ENCODE data around the gene MOB2.

Gene MOB2, protein sequence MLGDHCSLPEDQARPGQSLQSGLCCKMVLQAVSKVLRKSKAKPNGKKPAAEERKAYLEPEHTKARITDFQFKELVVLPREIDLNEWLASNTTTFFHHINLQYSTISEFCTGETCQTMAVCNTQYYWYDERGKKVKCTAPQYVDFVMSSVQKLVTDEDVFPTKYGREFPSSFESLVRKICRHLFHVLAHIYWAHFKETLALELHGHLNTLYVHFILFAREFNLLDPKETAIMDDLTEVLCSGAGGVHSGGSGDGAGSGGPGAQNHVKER

DNA sequence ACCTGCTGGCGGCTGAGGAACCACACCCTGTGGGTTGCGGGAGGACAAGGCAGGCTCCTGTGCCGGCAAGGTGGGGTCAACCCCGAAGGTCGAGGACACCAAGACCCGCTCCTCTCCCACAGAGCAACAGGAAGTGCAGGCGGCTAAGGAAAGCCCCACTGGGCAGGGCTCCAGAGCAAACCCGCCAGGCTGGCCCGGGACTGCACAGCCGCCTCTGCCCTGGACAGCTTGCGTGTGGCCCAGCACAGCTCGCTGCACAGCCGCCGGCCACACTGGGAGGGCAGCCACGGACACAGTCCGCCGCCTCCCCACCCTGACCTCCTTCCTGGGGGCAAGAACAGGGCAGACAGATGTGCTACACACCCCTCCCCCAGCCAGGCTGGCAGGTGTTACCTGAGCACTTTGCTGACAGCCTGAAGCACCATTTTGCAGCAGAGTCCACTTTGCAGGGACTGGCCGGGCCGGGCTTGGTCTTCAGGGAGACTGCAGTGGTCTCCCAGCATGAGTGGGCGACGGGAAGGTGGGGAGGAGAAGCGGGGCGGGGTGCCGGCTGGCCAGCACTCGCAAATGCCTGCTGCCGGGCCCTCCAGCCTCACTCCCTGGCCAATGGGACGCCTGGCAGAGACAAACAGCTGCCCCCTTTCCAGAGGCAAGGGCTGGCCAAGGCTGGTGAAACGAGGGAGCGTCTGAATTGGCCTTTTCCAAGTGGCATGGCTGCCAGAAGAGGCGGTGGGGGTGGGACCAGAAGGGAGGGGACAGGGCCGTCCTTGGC, at the start of gene MOB2:
Gene MOB2, minus strand, starts transcription at position 726 of the 772 bp plus-strand sequence. Its CDS starts 223 bp downstream, at position 503.
- DNase-seq (ENCODE audit: low spot score) = no peak

DNA sequence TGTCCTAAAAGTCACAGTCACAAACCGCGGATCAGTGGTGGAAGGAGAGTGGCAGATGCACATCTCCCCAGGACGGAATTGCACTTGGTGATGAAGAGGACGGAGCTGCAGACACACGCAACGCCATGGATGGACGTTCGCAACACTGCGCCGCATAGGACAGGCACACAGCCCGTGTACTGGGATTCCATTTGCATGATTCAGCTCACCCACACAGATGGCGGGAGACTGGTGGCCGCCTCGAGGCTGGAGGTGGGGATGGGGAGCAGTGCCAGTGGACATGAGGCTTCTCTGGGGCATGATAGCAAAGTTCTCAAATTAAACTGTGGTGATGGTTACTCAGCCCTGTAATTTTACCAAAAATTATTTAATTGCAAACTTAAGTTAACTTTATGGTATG, 48.1 kb upstream of the MOB2 start:
- no peak for DNase-seq (ENCODE audit: low spot score)

DNA sequence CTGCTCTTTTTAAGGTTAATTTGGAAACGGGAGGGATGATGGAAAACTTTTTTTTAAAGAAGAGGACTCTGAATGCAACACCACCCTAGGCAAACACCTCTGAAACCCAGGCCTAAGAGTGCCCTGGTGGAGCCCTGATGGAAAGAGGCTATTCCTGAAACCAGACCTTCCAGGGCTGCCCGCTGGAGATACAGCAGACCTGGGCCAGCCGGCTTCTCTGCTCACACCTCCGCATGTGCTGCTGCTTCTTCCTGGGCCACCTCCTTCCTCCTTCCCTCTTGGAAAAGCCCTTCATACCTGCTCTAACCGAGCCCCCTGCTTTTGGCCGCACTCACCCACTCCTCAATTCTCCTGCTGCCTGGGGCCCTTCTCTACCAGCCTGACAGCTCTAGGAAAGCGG, 47.6 kb upstream of the MOB2 start:
- no peak for DNase-seq (ENCODE audit: low spot score)

DNA sequence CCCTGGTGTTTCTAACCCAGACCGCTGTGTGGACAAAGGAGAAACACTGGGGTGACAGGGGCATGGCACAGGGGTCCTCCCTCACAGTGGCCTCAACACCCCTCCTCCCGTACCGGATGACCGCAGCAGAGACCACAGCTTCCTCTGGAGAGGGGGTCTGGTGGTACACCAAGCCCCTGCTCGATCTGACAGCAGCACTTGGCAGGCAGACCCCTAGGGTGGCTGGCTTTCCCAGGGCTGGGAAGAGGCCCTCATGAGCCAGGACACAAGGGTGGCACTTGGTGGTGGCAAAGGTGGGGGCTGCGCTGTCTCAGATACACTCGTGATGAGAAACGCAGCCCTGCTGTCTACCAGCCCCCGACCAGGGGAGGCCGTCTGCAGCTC, 46.8 kb upstream of the MOB2 start:
- DNase-seq (ENCODE audit: low spot score) = no peak

DNA sequence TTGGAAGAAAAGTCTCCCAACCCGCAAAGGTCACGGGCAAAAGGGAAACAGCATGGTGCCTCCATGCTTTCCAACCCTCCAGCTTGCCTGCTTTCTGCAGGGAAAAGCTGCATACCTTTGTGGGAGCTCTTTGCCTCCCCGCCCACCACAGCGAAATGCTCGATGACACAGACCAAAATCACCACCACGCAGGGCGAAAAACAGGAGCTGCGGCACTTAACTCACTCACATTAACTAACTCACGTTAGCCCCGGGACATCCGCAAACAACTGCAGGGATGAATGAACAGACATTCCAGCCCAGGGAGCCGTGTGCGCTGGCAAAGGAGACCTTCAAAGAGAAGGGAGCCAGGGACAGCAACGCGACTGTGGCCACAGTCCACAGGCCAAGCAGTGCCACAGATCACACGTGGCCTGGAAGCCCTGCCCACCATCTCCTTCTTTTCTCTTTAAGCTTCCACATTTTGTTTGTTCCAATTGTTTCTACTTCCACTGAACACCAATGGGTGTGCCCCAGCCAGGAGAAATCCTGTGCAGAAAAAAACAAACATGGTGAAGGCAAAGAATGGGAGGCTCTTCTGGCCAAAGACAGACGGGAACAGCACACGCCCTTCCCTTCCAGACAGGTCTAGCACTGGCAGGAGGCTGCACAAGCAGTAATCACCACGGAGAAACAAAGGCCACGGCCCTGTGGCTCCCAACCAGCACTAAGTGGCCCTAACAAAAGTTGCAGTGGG, 46.2 kb upstream of the MOB2 start:
- no peak for DNase-seq (ENCODE audit: low spot score)

DNA sequence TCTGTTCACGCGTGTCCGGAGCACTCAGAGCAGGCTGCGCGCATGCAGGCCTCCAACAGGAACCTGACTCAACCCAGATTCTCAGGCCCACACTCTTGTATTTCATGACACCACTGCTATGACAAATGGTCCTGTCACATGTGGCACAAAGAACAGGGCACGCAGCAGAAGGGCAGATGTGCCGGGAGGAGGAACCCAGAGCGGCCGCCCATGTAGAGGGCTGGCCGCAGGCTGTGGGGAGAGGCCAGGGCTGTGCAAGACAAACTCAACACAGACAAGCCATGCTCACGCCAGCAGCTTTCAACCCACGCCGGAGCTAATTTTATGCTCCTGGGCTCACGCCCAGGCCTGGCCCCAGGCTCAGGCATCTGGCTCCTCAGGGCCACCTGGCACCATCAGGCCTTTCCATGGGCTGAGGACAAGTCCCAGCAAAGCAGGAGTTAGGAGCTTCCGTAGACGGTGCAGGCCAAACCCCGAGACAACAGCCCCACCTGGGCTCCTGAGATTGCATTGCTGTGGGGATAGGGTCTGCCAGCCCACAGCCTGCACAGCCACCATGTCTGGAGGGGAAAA, 45.5 kb upstream of the MOB2 start:
- no peak for DNase-seq (ENCODE audit: low spot score)

DNA sequence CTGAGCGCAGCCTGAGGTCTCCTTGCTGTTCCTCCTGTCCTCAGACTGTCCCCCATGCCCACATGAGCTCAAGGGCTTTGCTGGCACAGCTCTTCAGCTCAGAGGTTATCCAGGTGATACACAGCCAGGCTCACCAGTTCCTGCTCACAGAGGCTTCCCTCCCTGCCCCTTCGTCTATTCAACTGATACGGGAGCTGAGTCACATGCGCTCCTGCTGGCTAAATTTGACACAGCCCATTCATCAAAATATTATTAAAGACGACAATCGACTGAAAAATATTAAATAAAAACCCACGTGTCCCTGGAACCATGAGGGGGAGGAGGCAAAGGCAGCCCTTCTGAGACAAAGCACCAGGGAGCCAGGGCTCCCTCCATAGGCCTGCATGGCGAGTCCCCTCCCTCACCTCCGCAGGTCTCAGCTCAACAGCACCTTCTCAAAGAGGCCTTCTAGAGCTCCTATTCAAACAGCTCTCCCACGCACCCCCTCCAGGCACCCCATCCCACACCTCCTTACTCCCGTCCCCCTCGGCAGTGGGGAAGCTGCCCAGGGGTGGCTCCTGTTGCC, 45.0 kb upstream of the MOB2 start:
- DNase-seq (ENCODE audit: low spot score) = no peak

DNA sequence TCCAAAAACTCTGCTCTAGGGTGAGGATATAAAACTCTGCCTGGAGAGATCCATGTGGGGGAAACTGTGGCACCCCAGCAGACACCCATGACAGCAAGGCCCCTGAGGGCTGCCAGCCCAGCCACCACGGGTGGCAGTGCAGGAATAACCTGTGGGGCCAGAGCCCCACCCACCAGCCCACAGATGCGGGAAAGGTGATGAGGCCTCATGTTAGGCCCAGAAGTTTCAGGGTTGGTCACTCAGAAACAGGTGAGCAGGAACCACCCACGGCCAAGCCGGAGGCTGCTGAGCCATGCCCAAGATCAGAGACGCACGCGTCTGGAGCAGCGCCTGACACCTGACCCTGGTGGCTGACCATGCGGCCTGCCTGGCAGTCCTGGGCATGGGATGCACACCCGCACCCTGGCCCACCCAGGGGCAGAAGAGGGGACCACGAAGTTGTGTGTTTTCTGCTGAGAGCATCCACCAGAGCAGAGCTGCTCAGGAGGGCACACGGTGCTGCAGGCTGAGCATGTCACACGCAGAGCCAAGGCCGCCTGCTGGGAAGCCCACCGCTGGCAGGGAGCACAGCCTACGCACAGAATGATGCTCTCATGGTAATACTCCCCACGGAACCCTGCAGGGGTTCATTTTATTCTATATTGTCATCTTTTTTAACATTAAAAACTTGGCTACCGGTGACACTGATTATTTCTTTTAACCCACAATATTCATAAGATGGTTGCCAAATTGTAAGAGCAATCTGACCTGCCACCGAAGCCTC, 44.3 kb upstream of the MOB2 start:
- no peak for DNase-seq (ENCODE audit: low spot score)

DNA sequence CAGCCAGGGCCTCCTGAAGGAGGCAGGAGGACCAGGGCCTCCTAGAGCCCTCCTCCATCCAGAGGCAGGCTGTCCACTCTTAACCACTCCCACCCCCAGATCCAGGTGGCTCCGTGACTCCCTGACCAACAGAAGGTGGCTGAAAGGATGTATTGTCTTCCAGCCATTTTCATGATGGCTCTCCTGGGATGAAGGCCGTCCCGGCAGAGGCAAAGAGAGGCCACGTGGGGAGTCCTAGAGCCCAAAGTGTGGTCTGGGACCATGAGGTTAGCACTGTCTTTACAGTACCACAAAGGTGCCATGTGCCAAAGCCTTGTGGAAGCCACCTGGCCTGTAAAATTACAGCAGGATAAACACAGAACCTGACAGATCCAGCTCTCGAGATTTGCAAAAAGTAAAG, 43.2 kb upstream of the MOB2 start:
- no peak for DNase-seq (ENCODE audit: low spot score)

DNA sequence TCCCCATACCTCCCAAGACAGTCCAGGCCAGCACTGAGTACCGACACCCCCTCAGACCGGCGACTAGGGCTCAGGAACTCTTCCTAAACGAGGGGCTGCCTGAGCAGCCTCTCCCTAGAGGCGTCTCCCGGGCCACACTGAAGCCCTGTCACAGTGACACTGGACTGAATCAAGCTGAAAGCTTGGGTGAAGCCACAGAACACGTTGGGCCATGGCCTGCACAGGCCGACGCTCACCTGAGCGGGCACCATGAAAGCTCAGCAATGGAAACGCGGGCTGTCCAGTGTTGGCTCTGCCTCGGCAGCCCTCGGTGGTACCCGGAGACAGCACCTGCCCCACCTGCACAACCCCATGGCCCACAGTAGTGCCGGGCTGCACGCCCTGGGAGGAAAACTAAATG, 42.7 kb upstream of the MOB2 start:
- no peak for DNase-seq (ENCODE audit: low spot score)

DNA sequence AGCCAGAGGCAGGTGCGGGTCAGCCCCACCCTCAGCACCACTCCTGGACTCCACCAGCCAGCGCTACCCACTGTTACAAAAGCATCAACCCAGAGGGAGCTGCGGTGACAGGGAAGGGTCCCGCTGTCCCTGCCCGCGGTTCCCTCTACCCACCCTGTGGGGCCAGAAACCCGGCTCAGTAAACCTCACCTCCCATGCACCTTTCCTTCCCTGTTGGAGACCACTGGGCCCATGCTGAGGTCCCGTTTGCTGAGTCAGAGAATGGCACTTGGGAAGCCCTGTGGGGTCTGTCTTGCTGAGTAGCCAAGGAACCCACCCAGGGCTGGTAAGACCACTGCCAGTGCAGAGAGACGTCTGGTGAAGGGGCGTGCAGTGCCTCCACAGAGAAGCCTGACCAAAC, 42.1 kb upstream of the MOB2 start:
- no peak for DNase-seq (ENCODE audit: low spot score)

DNA sequence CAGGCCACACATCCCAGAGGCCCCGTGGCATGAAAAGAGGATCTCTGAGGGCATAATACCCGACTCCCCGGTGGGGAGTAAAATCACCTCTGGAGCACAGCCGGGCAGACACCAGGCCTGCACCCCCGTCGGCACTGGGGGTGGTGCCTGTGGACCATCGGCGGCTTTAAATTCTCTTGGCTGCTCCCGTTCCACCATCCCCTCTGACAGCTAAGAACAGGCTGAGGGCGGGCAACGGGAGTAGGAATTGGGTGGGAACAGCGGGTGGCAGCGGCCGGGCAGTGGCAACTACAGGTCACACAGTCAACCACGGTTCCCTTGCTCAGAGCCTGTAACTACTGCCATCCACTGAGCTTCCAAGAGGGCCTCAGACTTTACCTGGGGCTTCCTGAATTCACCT, 40.2 kb upstream of the MOB2 start:
- no peak for DNase-seq (ENCODE audit: low spot score)

DNA sequence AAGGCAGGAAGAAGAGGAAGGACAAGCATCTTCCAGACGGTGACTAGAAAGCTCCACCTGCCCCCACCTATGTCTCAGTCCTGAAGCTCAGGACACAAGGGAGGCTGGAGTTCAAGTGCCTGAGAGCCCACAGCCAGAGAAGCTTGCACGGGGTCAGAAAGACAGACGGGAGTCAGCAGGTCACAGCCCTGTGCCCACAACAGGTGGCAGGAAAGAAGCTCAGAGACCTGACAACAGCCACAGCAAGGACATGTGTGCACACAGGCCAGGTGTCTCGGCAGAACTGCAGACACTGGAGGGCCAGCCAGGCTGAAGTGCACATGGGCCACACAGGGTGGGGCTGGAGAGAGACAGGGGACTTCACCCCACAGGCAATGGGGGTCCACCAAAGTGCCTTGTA, 37.2 kb upstream of the MOB2 start:
- DNase-seq (ENCODE audit: low spot score) = no peak

DNA sequence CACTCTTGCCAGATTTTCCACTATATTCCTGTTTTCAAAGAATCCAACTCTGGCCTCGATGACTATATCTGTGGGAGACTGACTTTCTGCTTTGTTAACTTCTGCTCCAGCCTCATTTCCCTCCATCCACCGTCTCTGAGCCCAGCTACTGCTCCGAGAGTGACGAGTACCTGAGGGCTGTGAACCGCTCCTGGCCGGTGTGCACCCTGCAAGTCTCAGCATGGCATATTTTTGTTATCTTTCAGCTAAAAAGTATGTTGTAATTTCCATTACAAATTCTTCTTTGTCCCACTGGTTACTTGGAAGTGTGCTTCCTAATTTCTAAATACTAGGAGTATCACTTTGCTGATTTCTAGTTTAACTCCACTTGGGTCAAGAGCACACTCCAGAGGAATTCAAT, 36.5 kb upstream of the MOB2 start:
- no peak for DNase-seq (ENCODE audit: low spot score)

DNA sequence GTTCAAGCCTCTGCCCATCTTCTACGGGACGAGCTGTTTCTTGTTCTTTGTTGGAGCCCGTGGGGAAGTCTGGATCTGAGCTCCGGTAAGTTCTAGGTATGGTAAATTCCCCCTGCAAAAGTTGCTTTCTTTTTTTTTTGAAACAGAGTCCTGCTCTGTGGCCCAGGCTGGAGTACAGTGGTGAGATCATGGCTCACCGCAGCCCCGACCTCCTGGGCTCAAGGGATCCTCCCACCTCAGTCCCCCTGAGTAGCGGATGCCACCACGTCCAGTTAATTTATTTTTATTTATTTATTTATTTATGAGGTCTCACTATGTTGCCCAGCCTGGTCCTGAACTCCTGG, 35.5 kb upstream of the MOB2 start:
- no peak for DNase-seq (ENCODE audit: low spot score)

DNA sequence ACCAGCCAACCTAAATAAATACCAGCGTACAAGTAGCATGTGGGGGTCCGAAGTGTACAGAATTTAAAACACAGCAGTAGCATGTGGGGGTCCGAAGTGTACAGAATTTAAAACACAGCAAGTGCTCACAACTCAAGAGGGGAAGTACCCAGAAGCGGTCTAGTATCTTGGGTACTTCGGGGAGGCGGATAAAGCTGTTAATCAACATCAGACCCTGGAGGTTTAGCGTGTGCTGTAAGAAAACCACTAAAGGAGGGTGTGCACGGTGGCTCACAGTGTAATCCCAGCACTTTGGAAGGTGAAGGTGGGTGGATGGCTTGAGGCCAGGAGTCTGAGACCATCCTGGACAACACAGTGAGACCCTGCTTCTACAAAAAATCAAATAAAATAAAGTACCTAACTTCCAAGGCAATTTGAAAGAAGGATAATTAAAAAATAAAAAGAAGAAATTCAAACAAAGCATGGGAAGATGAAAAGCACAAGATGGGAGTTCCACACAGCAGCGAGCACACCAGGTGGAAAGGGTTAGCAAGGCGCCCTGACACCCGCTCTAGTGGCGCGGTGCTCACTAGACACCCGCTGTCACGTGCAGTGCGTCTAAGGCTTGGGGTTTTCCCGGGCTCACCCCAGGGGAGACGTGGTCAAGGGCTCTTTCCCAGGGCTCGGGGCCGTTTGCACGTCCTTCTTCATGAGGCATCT, 35.0 kb upstream of the MOB2 start:
- DNase-seq (ENCODE audit: low spot score) = no peak

DNA sequence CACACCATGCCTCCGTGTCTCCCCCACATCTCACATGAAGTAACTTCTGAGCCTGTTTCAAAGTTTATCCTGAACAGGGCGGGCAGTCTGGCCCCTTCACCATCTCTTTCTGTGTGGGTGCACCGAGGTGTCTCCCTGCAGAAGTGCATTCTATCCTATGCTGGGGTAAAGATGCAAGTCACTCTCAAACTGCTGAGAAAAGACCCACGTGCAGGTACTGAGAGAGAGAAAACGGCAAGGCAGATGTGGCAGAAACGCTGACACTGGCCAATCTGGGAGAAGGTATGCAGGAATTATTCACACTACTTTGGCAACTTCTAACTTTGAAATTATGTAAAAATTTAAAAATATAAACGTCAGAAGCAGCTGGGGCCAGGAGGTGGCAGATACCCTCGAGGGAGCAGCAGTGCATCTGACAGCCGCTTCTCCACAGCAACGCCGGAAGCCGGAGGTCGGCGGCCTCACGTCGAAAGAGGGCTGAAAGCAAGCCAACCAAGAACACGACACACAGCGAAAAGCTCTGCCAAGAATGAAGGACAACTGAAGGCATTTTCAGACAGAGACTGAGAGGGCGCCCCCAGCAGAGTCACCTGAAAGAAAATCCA, 34.2 kb upstream of the MOB2 start:
- no peak for DNase-seq (ENCODE audit: low spot score)

DNA sequence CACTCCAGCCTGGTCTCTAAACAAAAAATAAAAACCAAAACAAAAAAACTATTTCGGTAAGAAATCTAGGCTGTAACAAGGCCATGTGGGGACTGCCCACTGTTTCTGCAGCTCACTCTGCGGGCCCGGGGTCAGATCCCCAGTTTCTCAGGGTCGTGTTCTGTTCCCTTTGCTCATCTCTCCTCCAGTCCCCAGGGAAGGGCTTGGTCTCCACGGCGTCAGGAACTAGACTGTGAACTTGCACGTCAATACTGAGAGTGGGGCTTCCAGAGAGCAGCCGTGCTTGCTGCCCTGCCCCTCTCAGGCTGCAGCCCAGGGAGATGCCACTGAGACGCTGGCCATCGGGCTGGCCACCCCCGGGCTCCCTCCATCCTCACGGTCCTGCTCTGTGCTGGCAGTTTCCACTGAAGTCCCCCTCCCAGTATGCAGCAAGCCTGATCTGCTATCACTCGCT, 33.7 kb upstream of the MOB2 start:
- no peak for DNase-seq (ENCODE audit: low spot score)

DNA sequence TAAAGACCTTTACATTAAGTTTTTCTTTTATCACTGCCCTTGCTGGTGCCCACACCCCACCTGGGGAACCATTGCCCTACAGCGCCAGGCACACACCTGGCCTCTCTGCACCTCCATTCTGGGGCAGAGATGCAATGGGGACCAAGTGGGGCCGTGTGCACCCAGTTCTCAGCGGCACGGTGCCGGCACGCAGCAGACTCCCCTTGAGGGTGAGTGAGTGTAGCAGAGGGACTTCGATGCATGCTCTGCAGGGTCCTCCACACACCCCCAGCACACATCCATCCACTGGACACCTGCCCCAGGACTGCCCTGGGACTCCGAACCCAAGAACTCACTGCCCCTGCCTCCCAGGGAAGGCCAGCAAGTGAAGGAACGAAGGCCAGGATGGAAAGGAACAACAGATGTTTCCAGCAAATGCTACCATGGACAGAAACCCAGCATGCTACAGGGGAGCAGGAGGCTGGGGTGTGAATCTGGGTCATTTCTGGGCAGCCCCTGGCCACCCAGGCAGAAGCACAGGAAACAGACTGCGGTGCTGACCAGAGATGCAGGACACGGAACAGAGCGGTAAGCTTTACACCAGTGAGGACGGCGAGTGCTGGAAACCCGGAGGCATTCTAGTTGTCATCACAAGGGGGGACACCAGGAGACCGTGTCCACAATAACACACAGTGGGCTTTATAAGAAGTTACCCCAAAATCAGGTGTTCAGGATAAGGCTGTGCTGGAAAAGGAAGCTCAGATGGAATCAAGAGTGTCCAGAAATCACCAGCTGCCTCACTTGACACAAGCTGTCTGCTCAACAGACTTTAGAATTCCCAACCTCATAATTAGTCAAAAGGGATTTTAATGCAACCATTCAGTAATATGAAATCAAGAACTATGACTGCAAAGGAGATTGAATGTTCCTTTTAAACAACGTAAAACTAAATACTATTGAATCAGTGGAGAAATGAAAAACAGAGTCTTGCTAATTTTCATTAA, 32.7 kb upstream of the MOB2 start:
- no peak for DNase-seq (ENCODE audit: low spot score)

DNA sequence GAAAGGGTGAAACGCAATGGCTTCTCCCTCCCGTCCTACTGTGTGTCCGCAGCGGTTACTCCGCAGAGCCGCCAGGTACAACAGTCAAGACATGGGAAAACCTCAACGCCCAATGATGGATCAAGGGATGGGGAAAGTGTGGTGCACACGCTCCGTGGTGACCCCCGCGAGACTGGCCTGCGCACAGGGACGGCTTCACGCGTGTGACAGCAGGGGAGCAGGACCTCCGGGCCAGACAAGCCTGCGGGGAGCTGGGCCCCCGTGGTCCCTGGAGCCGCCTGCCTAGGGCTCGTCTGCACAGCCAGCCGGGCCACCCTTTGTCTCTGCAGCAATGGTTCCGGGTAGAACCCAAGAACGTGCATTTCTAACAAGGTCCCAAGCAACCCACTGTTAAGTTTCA, 31.7 kb upstream of the MOB2 start:
- DNase-seq (ENCODE audit: low spot score) = no peak
